Skin of body (tissue), 2 donors: ENCODE data around the gene KRT36. TPM values are rescaled to one million over a fixed set of nuclear protein-coding genes. Genes with fewer than 3 reads are reported as not detected.

ENCODE experiments used
- DNase-seq: peaks from one replicate; lab custom pipeline; 2025; lab: John Stamatoyannopoulos, UW
- total RNA-seq: library from RNA; depleted of rRNA; stranded (reverse); fragments of >200 nt; gene quantifications from one replicate; pipeline ENCODE4 v1.2.3, GENCODE V29; 2014

KRT36 gene
- total RNA-seq, 1 donor from 2014 or later: 1.9 TPM

DNA sequence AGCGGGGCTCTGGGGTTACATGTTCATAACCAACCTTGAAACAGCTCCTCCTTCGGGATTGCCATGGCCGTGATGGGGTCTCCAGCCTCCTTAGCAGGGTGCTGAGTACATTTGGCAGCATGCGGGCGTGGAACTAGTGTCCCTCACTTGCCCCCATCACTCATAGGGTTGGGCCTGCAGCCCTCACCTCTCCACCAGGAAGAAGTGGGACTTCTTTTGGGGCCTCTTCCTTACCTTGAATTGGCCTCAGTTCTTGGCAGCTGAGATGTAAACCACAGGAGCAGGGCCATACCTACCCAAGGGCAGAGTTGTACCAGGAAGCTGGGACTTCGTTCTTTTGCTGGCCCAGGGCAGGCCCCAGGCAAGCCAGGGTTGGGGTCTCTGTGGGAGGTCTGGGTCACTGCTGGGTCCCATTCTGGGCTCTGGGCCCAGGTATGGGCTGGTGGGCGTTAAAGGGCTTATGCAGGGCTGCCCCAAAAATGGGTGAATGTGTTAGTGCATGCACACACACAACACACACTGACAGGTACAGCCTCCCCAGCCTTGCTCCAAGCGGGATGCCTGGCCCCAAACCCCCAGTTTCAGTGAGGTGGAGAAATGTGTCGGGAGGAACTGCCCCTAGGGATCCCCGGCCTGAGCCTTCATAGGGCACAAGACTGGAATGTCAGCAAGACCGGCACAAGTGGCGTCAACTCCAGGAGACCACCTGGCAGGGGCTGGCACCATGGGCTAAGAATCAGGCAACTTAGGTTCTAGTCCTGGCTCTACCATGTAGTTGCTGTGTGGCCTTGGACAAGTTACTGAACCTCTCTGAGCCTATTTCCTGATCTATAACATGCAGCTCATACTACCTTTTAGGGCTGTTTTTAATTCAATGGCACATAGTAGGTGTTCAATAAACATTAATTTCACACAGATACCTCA is 32.9 kb upstream of the KRT36 start:
- no peak for DNase-seq

DNA sequence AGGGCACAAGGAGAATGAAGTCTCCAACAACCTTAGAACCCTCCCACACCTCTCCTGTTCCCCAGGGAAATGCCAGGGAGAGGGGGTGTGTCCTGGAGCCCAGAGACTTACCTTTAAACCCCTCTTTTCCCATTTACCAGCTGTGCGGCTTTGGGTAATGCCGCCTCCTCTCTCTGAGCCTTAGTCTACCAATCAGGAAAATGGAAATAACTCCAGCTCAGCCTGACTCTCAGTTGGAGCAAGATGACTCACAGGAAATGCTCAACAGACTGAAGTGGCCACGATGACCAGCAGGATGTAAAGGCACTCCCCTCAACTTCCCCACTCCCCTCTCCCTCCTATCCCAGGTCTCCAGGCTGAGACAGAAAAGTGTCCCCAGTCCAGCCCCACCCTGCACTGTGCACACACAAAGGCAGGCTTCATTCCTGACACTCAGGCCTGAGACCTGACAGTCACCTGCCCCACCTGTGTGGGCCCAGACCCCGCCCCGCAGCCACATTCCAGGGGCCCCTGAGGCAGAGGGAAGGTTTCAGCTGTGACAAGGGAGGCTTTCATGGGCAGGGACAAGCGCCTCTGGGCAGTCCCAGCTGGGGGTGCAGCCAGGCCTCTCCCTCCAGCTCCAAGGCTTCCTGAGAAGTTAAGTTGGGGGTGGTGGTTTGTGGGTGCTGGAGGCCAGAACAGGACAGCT is 32.0 kb upstream of the KRT36 start:
- DNase-seq: no peak

DNA sequence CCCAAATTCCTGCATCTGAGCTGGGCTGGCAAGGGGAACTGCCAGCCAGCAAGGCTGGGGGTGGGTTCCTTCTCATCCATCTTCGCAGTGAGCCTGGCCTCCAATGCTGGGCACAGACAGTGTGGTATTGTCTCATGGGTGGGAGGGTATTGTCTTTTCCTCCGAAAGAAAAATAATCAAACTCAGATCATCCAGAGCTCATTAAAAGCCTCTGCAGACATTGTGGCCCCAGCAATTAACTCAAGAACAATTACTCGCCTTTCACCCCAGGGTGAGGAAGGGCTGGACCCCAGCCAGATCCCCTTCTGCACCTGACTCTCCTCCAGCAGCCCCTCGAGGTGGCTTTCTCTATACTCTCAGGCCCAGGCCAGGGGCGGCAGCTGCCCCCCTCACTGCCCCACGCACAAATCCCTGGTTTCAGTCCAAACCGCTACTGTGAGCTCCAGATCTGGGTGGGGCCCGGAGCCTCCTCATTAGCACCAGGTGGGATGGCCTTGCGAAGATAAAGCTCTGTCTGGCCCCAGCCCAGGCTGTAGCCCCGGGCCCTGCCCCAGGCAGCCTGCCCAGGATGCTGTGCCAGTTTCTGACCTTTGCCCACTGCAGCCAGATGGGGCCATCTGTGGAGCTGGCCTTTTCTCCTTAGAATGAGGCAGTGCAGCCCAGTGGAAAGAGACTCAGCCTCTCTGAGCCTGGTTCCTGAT is 31.3 kb upstream of the KRT36 start:
- DNase-seq: no peak

- peak; percentile 17 for DNase-seq
Observed at GRCh38 chr17:41519501-41520224, 30.0 kb upstream of the KRT36 start.

GRCh38 chr17:41518789-41519449 is 29.2 kb upstream of the KRT36 start, which contains the start of gene KRT15:
Gene KRT15, minus strand, starts transcription at chr17:41518890. Its CDS starts 63 bp downstream, at chr17:41518827.
- DNase-seq: no peak

DNA sequence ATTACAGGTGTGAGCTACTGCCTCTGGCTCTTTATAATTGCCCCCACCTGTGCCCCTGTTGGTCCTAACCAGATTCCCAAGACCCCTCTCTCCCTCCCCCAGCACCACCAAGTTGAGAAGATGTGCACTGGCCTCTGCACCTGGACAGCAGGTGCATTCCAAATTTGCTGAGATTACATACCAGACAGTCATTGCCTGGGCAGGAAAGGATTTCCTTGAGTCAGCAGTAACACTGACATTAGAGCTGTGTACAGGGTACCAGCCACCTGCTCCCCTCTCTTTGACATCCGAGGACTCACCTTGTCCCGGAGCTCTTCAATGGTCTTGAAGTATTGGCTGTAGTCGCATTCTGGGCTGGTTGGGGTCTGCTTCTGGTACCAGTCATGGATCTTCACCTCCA is 28.3 kb upstream of the KRT36 start:
- DNase-seq: no peak

- no peak for DNase-seq
Observed at GRCh38 chr17:41516830-41517283, 27.1 kb upstream of the KRT36 start.

DNA sequence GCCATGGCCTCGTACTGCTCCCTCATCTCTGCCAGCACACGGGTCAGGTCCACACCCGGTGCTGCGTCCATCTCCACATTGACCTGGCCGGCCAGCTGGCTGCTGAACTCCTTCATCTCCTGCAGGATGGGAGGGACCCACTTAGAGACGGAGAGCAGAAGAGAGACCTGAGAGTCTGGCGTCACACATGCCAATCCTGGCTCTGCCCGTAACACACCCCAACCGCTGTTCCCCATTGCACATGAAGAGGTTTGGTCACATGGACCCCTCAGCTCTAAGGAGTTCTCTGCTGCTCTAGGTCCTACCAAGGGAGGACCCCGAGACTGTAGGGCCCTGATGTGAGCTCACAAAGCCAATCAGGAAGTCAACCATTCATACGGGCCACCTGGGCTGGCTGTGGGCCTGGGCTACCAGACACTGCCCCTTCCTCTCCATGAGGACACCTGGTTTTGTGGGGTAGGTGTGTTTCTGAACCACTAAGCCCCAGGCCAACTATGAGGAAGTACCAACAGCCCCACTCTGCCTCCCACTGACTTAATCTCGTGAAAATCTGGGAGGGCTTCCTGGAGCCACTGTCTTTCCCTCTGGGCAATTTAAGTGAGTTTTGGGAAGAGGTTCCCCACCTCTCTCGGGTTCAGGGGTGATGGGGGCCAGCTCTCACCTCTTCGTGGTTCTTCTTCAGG is 26.6 kb upstream of the KRT36 start:
- DNase-seq: no peak

- no peak for DNase-seq
Observed at GRCh38 chr17:41513168-41513547, 23.4 kb upstream of the KRT36 start.

GRCh38 chr17:41512546-41513167 is 22.9 kb upstream of the KRT36 start:
- DNase-seq: no peak

DNA sequence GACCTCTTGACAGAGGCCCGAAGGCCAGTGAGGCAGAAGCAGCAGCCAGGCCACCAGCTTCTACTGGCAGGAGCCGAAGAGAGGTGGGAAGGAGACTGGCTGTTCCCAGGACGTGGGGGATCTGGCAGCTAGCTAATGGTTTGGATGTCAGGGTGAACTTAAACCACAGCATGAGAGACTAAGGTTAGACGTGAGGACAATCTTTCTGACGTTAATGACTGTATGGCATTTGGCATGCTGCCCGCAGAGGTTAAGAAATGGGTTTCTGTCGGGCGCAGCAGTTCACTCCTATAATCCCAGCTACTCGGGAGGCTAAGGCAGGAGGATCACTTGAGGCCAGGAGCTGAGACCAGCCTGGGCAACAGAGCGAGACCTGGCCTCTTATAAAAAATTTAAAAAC is 22.0 kb upstream of the KRT36 start:
- no peak for DNase-seq

DNA sequence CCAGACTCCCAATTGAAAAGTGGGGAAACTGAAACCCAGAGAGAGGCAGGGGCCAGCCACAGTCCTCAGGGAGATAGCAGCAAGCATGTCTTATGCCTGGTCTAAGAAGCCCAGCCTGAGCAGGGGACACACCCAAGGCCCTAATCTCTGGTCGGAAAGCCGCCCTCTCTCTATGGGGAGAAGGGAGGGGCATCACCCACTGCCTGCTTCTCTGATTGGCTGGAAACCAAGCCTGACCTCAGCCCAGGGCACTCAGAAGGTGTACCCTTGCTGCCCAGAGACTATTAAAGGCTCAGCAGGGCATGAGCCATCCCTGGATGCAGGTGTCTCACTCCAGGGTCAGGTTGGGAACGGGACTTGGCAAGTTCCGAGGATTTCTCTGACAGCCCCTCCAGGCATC is 21.4 kb upstream of the KRT36 start:
- no peak for DNase-seq

- no peak for DNase-seq
Observed at GRCh38 chr17:41510251-41511065, 20.7 kb upstream of the KRT36 start.

DNA sequence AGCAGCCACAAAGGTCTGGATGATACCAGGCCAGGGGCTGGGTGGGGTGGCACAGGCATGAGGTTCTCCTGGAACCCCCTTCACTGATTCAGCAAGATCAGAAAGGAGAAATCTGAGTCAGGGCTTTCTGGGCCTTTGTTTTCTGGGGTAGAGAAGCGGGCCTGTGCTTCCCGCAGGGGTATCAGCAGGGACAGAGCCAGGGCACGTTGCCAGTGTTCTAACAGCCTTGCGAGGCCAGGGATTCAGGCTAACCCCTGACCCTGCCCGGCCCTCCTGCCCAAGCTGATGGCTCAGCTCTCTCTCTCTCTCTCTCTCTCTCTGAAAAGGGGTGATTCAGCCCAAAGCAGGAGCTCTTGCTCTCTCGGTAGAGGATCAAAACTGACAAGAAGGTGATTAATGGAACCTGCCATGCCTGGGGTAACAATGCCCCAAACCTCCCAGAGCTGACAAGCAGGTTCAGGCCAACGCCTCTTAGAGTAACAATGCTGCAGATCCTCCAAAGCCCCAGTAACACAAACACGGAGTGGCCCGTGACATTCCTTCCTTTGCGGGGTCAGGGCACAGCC is 17.7 kb upstream of the KRT36 start:
- no peak for DNase-seq

DNA sequence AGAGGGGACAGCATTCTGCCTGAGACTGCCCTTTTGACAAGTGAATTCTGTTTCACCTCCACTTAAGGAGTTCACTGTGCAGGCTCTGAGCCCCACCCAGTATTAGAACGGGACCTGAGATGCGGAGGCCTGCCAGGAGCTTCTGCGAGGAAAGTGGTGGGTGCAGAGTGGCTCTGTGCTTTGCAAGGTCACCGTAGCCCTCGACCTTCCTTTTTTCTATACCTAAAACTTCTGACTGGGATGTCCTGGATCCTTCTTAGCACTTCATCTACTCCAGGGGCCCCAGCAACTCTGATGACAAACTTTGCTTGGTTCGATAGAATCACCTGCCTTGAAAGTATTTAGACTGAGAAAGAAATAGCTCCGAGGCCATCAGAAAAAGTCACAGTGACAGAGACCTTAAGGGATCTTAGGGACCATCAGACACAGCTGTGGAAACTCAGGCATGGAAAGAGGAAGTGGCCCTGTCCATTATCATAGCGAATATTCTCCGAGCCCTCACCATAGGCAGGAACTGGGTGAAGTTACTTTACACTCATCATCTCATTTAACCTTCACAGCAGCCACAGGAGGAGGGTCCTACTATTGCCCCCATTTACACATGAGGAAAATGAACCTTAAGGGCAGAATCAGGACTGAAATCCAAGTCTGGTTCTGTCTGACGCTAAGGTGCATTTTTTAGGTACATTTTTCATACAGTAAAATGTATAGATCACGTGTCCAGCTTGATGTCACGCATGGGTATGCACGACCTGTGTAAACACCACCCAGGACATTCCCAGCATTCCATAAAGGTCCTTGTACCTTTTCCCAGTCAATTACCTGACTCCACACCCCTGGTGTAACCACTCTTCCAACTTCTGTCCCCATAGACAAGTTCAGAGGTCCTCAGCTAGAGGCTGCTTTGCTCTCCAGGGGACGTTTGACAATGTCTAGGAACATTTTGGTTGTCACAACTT is 16.4 kb upstream of the KRT36 start:
- no peak for DNase-seq

DNA sequence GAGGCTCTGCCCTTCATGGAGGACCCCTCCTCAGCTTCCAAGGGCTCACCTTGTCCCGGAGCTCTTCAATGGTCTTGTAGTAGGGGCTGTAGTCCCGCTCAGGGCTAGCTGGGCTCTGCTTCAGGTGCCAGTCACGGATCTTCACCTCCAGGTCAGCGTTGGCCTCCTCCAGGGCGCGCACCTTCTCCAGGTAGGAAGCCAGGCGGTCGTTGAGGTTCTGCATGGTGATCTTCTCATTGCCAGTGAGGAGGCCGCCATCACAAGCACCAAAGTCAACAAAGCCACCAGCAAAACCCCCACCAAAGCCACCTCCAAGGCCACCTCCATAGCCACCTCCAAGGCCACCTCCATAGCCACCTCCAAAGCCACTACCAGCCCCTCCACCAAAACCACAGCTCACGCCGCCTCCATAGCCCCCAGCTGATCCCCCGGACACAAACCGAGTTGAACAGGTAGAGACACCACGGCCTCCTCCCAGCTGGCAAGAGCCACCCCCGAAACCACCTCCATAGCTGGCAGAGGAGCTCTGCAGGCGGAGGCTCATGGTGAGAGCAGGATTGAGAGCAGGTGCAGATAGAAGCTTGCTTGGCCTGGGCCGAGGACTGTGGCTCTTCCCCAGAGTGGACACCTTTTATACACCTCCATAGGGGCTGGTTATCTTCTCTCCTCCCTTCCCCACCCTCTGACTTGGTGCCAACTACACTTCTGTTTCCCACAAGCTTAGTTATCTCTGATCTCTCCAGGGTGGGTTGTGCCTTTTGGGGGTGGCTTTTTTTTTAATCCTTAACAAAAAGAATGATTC is 15.5 kb upstream of the KRT36 start, which contains the start of gene KRT13:
Gene KRT13, minus strand, starts transcription at position 606 of the 802 bp plus-strand sequence. Its CDS starts 62 bp downstream, at position 544.
- DNase-seq: no peak
